Activated gamma-delta T cell treated with Interleukin-2 at 50 U/mL for 16 hours (primary cell): ENCODE results near the gene PDE11A.

Experiments
- DNase-seq: peaks from one replicate; pipeline ENCODE4 v3.0.0-alpha.2; 2020

Gene PDE11A

GRCh38 chr2:177721087-177721486 lies 351.5 kb downstream of the PDE11A start:
- DNase-seq = no peak

DNA sequence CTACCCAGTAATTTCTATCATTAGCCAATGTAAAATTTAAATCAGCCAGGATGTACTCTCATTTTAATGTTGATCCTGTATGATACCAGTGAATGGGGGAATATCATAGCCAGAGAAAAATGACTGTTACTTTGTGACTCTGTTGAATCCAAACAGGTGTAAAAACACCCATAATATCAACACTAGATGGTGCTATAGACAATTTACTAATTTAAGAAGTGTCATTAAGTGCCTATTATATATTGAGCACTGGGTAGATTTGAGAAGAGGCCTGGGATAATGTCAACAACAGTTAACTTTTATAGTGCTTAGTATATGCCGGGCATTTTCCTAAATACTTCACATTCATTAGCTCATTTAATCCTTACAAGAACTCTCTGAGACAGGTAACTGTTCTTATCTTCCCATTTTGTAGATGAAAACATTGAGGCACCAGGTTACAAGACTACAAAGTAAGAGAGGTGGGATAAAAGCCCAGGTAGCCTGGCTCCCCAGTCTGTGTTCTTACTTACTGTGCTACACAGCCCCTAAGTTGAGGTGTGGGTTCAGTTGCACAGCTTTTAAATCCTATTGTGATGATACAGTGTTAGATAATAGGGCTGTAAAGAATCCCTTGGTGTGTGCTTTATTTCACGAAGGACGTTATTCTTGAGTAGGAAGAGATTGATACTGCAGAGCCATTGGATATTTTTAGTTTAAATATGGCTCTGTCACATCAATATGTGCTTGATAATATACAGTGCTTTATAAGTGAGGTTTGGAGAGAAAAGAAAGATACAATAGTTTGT lies 354.6 kb downstream of the PDE11A start:
- DNase-seq = no peak

- DNase-seq = no peak
These were observed 356.1 kb downstream of the PDE11A start for GRCh38 chr2:177716484-177716883.

GRCh38 chr2:177715771-177716170 lies 356.8 kb downstream of the PDE11A start:
- no peak for DNase-seq

DNA sequence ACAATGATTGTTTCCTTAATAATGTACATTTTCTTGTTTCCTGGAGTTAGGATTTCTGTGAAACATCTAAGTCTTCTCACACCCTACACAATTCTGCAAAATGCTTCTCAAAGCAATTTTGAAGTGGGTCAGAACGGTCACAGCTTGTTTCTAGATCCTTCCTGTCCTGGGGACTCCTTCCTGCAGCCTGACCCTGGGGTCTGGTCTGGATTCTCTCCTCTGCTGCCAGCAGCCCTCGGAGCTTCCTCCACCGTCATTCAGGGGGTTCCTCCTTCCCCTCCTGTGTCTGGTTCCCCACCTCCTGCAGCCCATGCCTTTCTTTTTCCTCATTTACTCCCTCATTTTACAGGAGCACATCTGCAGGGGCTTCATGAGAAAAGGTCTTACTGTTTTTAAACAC lies 357.9 kb downstream of the PDE11A start:
- no peak for DNase-seq

- DNase-seq = no peak
These were observed 360.1 kb downstream of the PDE11A start for GRCh38 chr2:177712462-177712861.

DNA sequence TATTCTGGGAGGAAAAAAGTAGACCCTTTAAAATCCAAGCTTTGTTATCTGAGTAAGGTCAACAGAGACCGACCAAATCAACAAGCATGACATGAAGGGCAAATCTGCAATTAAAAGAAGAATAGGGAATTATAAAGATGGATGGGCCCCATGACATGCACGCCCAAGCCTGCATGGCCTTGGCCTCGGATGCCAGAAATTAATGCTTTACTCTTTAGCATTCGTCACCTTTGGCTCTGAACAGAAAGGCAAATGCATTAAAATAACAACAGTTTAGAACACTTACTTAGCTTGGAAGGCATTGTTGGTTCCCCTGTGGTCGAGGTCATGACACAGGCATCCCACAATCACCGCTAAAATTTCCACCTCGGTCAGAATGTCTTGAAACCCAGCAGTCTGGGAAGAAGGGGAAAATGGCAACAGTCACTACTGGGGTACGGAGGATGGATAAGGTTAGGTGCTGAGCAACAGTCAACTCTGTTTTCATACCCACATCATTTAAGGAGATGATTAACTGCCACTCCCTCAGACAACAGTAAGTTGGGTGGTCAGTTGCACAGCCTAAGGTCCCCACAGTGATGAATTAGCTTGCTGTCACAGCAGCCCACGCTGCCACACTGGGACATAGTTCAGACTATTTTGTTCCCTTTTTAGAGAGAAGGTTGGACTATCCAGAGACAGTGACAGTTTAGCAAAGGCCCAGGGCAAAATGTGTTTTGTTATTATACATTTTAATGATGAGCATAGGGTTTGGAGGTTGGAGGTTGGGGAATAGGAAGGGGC lies 360.9 kb downstream of the PDE11A start:
- no peak for DNase-seq

DNA sequence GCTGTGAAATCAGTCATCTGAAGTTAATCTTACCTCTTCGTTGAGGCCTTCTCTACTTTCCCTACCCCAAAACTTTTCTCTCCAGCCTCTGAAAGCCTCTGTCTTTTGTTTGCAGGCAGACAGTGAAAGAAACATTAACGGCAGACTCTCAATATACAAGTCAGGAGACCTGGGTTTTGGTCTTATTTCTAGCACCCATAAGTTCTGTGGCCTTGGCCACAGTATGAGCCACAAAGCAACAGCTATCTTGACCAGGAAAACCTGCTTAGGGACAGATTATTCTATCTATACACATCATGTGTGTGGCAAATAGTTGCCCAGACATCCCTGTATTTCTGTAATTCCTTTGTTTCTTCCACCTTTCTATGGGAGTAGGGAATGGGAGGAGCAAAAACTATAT lies 361.7 kb downstream of the PDE11A start:
- no peak for DNase-seq

GRCh38 chr2:177709986-177710401 lies 362.6 kb downstream of the PDE11A start:
- no peak for DNase-seq

DNA sequence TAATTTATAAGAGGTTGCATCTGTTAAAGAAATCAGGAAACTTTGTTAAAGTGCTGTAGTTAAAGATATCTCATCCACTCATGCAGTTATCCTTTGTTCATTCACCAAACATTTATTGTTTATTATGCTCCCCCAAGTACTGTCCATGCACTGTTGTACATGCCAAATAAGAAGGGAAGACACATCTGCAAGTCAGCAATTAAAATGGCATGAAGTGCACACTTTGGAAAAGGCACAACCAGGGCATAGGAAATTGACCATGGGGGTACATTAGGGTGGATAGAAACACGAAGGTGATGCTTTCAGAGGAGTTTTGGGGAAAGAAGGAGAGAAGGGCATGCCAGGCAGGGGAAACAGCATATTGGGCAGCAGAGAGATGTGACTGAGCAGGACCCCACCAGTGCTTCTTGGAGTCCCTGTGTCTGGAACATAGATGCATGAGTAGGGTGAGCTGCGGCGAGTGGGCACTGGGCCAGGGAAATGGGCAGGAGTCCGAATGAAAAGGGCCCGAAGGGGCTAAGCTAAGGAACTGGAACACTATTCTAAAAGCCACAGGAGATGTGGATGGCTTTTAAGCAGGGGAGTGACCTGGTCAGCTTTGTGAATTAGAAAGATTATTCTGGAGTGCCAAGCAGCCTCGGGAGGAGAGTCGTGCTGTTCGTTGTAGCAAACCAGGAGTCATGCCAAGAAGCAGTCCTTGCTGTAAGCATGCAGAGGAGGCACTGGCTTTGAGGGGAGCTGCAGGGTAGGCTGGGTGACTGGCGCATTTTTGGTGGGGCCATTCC lies 363.7 kb downstream of the PDE11A start:
- DNase-seq = no peak

GRCh38 chr2:177708106-177708505 lies 364.5 kb downstream of the PDE11A start:
- no peak for DNase-seq

DNA sequence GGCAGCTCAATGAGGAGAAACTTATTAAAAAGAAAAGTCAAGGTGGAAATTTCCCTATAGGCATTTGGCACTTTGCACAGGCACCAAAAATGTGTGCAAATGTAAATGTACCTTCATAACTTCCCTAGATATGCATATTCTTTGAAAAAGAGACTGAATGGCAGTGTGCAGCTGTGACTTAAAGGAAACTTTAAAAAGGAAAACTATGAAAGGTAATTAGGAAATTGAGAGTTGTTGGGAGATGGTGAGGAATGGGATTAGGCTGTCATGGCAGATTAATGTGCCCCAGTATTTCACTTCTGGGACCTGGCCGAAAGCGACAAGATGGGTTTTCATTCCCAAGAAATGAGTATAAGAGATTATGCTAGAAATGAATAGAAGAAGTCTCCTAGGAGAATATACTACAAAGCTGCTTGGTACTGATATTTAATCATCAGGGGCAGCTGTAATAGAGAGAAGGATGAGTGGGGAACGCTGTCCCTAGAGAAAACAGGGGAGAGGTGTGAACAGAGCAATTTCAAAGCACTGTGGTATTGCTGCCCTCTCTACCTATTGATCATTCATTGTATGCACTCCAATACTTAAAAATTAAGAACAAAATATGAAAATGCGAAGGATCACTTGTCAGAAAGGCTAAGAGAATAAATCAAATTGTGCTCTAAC lies 366.9 kb downstream of the PDE11A start:
- DNase-seq = no peak

- no peak for DNase-seq
These were observed 369.4 kb downstream of the PDE11A start for GRCh38 chr2:177703159-177703558.

- DNase-seq = no peak
These were observed 374.3 kb downstream of the PDE11A start for GRCh38 chr2:177698281-177698680.

DNA sequence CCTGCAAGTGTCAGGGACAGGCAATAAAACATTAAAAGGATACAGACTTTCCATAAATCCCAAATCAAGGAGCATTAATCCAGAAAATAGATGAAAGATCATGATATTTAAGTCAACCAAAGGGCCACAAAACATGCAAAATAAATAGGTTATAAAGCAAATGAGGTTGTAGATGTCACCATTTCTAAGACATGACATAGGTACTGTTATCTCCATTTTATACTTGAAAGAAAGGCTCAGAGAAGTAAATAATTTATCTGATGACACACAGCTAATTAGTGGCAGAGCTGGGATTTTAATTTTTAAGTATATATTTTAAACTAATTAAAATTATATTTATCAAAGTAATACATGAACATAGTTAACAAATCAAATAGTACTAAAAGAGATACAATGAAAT lies 378.2 kb downstream of the PDE11A start:
- DNase-seq = no peak

- DNase-seq = no peak
These were observed 378.8 kb downstream of the PDE11A start for GRCh38 chr2:177693658-177694339.

DNA sequence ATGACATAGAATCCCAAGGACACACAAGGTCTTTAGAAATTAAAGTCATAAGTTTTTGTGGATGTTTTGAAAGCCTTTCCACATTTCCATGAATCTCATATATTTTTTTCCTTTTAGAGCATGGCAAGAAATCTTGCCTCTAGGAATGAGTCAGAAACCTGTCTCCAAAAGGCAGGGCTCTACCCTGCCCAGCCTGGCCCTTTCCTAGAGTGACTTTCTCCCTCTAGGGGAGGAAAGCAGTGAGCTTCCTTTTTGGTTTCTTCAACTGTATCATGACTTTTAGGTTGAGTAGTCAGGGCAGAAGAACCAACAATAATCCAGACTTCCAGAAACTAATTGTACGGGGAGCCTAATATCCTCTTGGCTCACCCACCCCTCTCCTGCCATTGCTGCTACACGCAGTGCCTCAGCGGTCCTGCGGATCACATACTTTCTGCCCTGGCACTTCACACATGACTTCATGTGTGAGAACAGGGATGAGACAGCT lies 379.8 kb downstream of the PDE11A start:
- no peak for DNase-seq

GRCh38 chr2:177692042-177692782 lies 380.4 kb downstream of the PDE11A start:
- DNase-seq = no peak

DNA sequence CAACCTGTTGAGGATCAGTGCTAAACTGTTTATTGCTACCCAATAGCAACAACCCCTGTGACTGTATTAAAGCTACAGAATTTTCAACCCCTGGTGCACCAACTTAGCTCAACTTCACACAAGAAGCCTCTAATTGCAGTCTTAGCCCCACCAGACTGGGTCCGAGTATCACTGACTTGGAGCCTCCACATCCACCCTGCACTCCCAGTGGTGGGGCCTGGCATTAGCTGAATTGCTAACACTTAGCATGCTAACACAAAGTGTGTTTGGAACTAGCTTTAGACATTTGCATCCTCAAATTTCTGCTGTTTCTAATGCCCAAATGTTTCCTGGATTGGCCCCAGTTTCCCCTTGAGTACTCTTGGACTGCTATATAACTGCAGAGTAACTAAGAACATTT lies 381.4 kb downstream of the PDE11A start:
- no peak for DNase-seq

DNA sequence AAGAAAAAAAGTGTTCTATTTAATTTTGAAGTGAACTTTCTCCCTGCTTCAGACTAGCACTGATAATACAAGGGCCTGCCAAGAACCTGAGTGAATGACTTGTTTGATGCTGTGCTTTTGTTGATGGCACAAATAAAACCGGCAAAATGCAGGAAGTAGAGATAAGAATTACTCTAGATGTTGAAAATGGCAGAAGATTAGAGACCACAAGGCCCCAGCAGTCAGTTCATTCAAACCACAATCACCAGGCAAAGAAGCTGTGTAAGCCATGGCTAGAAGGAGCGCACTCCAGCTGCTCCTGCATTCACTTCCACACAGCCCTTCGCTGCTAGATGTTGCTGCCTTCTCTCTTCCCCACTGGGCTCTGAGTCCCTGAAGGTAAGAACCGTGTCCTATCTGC lies 383.0 kb downstream of the PDE11A start:
- DNase-seq = no peak

DNA sequence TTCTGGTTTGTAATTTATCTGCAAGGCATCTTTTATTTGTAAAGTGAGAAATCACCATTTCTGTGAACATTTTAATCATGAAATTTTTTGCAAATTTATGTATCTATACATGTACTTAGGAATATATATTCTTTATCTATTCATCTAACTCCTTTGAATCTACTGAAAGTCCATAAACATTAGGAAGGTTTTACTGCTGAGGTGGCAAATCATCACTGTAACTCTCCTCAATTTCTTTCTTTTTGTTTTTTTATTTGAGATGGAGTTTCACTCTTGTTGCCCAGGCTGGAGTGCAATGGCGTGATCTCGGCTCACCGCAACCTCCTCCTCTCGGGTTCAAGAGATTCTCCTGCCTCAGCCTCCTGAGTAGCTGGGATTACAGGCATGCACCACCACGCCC lies 383.7 kb downstream of the PDE11A start:
- no peak for DNase-seq
